Neural progenitor cell (in vitro differentiated cells): Measurements from ENCODE around the gene KLF1. TPM values are rescaled to one million over a fixed set of nuclear protein-coding genes. Genes with fewer than 3 reads are reported as not detected.

Experiments
- DNase-seq: peaks from one replicate; pipeline ENCODE4 v3.0.0-alpha.2; 2016; ENCODE audit warnings: low spot score
- H2AFZ ChIP-seq: fragments of 200-600 bp; sonication (generic); replicated peaks from 2 replicates; pipeline ENCODE4 v1.6.1; 2016; ENCODE audit warnings: antibody characterized with exemption
- H3F3A ChIP-seq: fragments of 200-600 bp; sonication (generic); 2 replicates; pipeline ENCODE4 v1.6.1; 2016; ENCODE audit warnings: antibody characterized with exemption, low read depth
- H3K27ac ChIP-seq: fragments of 200-600 bp; sonication (generic); 2 replicates; pipeline ENCODE4 v1.5.1; 2016; ENCODE audit warnings: mild to moderate bottlenecking
- H3K27me3 ChIP-seq: fragments of 200-600 bp; sonication (generic); 2 replicates; pipeline ENCODE4 v1.6.1; 2016; ENCODE audit warnings: mild to moderate bottlenecking, moderate library complexity
- H3K36me3 ChIP-seq: fragments of 200-600 bp; sonication (generic); 2 replicates; pipeline ENCODE4 v1.5.1; 2016
- H3K4me1 ChIP-seq: fragments of 200-600 bp; sonication (generic); 2 replicates; pipeline ENCODE4 v1.6.1; 2016; ENCODE audit warnings: mixed run types
- H3K4me2 ChIP-seq: fragments of 200-600 bp; sonication (generic); 2 replicates; pipeline ENCODE4 v1.6.1; 2016
- H3K4me3 ChIP-seq: fragments of 200-600 bp; sonication (generic); 2 replicates; pipeline ENCODE4 v1.5.1; 2016
- H3K79me2 ChIP-seq: fragments of 200-600 bp; sonication (generic); 2 replicates; pipeline ENCODE4 v1.6.1; 2016; ENCODE audit warnings: low read depth
- H3K9ac ChIP-seq: fragments of 200-600 bp; sonication (generic); 2 replicates; pipeline ENCODE4 v1.6.1; 2016
- H3K9me3 ChIP-seq: fragments of 200-600 bp; sonication (generic); 2 replicates; pipeline ENCODE4 v1.5.1; 2016; ENCODE audit warnings: low read depth
- H4K20me1 ChIP-seq: fragments of 200-600 bp; sonication (generic); 2 replicates; pipeline ENCODE4 v1.6.1; 2016; ENCODE audit warnings: low read depth
- H3K27ac Mint-ChIP-seq: 3 replicates; pipeline ENCODE4 v1.8.0; 2021; ENCODE audit warnings: mixed read lengths
- H3K27me3 Mint-ChIP-seq: 2 replicates; pipeline ENCODE4 v1.8.0; 2022; ENCODE audit warnings: low read depth, mild to moderate bottlenecking, inconsistent platforms, moderate library complexity, mixed read lengths; ENCODE audit not compliant: insufficient read depth
- H3K36me3 Mint-ChIP-seq: 3 replicates; pipeline ENCODE4 v1.8.0; 2021; ENCODE audit warnings: mixed read lengths
- H3K4me1 Mint-ChIP-seq: 3 replicates; pipeline ENCODE4 v1.8.0; 2021; ENCODE audit warnings: mixed read lengths
- H3K4me3 Mint-ChIP-seq: 3 replicates; pipeline ENCODE4 v1.8.0; 2021; ENCODE audit warnings: mild to moderate bottlenecking, moderate library complexity, mixed read lengths
- H3K9me3 Mint-ChIP-seq: 3 replicates; pipeline ENCODE4 v1.8.0; 2020; ENCODE audit warnings: mixed read lengths
- CTCF ChIP-seq: fragments of 200-600 bp; sonication (generic); IDR thresholded peaks from 2 replicates; pipeline ENCODE4 v1.5.1; 2017; ENCODE audit warnings: antibody characterized with exemption, mild to moderate bottlenecking
- EZH2 ChIP-seq: fragments of 200-600 bp; sonication (generic); IDR thresholded peaks from 2 replicates; pipeline ENCODE4 v1.6.1; 2017; ENCODE audit warnings: antibody characterized with exemption, mild to moderate bottlenecking, moderate library complexity
- EZH2phosphoT487 ChIP-seq: fragments of 200-600 bp; sonication (generic); IDR thresholded peaks from 2 replicates; pipeline ENCODE4 v1.6.1; 2017; ENCODE audit warnings: antibody characterized with exemption
- total RNA-seq: library from RNA; depleted of rRNA; stranded (reverse); fragments of >200 nt; gene quantifications from 2 replicates; pipeline ENCODE4 v1.2.3, GENCODE V29; 2015; ENCODE audit warnings: low replicate concordance

KLF1 gene
- total RNA-seq, 1 donor from 2014 or later = 0.64 TPM

- H3K27ac ChIP-seq = no peak overlapping the region
- no peaks in the 10 kb centered on the region for H3K9me3 Mint-ChIP-seq
- no peaks in the 10 kb centered on the region for H3K27me3 ChIP-seq
- H4K20me1 ChIP-seq = no peaks in the 10 kb centered on the region
- DNase-seq = peak; percentile 13
- H3K4me1 Mint-ChIP-seq = peaks cover 9% of the 10 kb centered on the region
- H3K79me2 ChIP-seq = no peaks in the 10 kb centered on the region
- H3K9ac ChIP-seq = no peak overlapping the region
- peaks cover 8% of the 10 kb centered on the region for H3K36me3 Mint-ChIP-seq
- H2AFZ ChIP-seq = no peak overlapping the region
- no peak overlapping the region for H3K4me3 ChIP-seq
- TF ChIP-seq CTCF = no peak
- no peak for TF ChIP-seq EZH2phosphoT487
- no peak for TF ChIP-seq EZH2
- peaks cover 12% of the 10 kb centered on the region for H3K27me3 Mint-ChIP-seq
- H3K4me1 ChIP-seq = peaks cover 5% of the 10 kb centered on the region
- H3K4me2 ChIP-seq = no peak overlapping the region
- no peak overlapping the region for H3K27ac Mint-ChIP-seq
- no peaks in the 10 kb centered on the region for H3K36me3 ChIP-seq
- H3F3A ChIP-seq = peaks cover 13% of the 10 kb centered on the region
- peak overlapping the region; percentile 66 for H3K4me3 Mint-ChIP-seq
- no peaks in the 10 kb centered on the region for H3K9me3 ChIP-seq
Measured at GRCh38 chr19:12865746-12866415, 21.1 kb downstream of the KLF1 start.

GRCh38 chr19:12864721-12865715 lies 22.0 kb downstream of the KLF1 start:
- H3K9me3 ChIP-seq = no peaks in the 10 kb centered on the region
- H3K4me2 ChIP-seq = no peak overlapping the region
- TF ChIP-seq EZH2 (no peak), CTCF (no peak), EZH2phosphoT487 (no peak)
- no peaks in the 10 kb centered on the region for H4K20me1 ChIP-seq
- H3K27me3 Mint-ChIP-seq = peaks cover 7% of the 10 kb centered on the region
- no peak overlapping the region for H3K27ac ChIP-seq
- no peak overlapping the region for H3K4me3 Mint-ChIP-seq
- peaks cover 13% of the 10 kb centered on the region for H3F3A ChIP-seq
- H3K27me3 ChIP-seq = no peaks in the 10 kb centered on the region
- H3K4me3 ChIP-seq = no peak overlapping the region
- H3K9me3 Mint-ChIP-seq = no peaks in the 10 kb centered on the region
- no peak overlapping the region for H3K27ac Mint-ChIP-seq
- H3K79me2 ChIP-seq = no peaks in the 10 kb centered on the region
- H3K36me3 ChIP-seq = no peaks in the 10 kb centered on the region
- H3K4me1 Mint-ChIP-seq = peaks cover 9% of the 10 kb centered on the region
- no peak for DNase-seq
- H3K4me1 ChIP-seq = peaks cover 5% of the 10 kb centered on the region
- H3K36me3 Mint-ChIP-seq = peaks cover 11% of the 10 kb centered on the region
- H2AFZ ChIP-seq = no peak overlapping the region
- H3K9ac ChIP-seq = no peak overlapping the region

GRCh38 chr19:12864143-12864542 lies 22.9 kb downstream of the KLF1 start:
- Histone ChIP-seq H3K4me3 (no peak overlapping the region), H3K27me3 (no peaks in the 10 kb centered on the region), H3K79me2 (no peaks in the 10 kb centered on the region), H3K9me3 (no peaks in the 10 kb centered on the region), H4K20me1 (no peaks in the 10 kb centered on the region), H3K4me2 (no peak overlapping the region), H2AFZ (no peak overlapping the region), H3F3A (peaks cover 13% of the 10 kb centered on the region), H3K36me3 (no peaks in the 10 kb centered on the region), H3K4me1 (peaks cover 5% of the 10 kb centered on the region), H3K9ac (no peak overlapping the region), H3K27ac (no peak overlapping the region)
- Mint-ChIP-seq H3K4me1 (peaks cover 9% of the 10 kb centered on the region), H3K4me3 (no peak overlapping the region), H3K9me3 (no peaks in the 10 kb centered on the region), H3K27me3 (peaks cover 7% of the 10 kb centered on the region), H3K27ac (no peak overlapping the region), H3K36me3 (peaks cover 9% of the 10 kb centered on the region)
- TF ChIP-seq EZH2 = no peak
- no peak for TF ChIP-seq EZH2phosphoT487
- TF ChIP-seq CTCF = no peak
- DNase-seq = no peak
